Suprapubic skin (tissue), 4 donors: Measurements from ENCODE around the gene DDAH1.

Experiments used
- EP300 ChIP-seq: sonication (generic); formaldehyde crosslinking; IDR thresholded peaks from one replicate; pipeline ENCODE4 v1.6.1; 2017; ENCODE audit warnings: antibody characterized with exemption
- POLR2A ChIP-seq, 2 donors: fragments of 450-650 bp; IDR thresholded peaks; one replicate each; pipeline ENCODE4 v1.6.1; 2017; ENCODE audit warnings: antibody characterized with exemption in 2 of 2, mild to moderate bottlenecking in 2 of 2, moderate library complexity in 2 of 2
- POLR2AphosphoS5 ChIP-seq, 3 donors: sonication (generic); formaldehyde crosslinking; IDR thresholded peaks; one replicate each; pipeline ENCODE4 v1.6.1; 2017; ENCODE audit warnings: antibody characterized with exemption in 3 of 3

- TF ChIP-seq EP300 (no peak), POLR2AphosphoS5 (IDR thresholded peaks at IDR 0.05) (no peak), POLR2A (IDR thresholded peaks at IDR 0.05) (no peak)
These were observed 175.1 kb downstream of the DDAH1 start for GRCh38 chr1:85289848-85290335.
